Measurements from ENCODE around the gene KRTAP2-3.

KRTAP2-3 gene

DNA sequence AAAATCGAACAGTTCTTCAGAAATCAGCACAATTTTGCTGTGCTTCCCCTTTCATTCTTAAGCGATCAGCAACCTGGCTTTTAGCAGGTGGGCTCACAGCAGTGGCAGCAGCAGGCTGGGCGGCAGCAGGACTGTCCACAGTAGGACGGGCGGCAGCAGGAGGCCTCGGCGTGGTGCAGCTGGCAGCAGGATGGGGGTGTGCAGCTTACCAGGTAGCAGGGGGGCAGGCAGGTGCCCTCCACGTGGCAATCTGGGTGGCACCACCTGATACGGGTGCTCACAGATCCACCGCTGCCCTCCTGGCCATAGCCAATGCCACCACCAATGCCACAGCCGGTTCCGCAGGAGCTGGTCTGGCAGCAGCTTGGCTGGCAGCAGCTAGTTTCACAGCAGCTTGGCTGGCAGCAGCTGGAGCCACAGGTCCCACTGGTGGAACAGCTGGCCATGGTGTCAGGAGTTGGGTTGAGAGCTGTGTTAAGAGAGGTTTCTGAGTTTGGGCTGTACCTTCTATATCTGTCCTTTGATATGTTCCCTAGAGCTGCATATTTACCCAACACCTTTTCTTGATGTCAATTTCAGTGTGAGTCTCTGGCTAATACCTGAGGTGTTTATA, 30.2 kb downstream of the KRTAP2-3 start, which contains the start of gene KRTAP1-4:
TSS of gene KRTAP1-4 (minus strand) at position 563 of the 613 bp plus-strand sequence. CDS start at position 446, 117 bp downstream.
- DNase-seq (ENCODE audit: low read depth), result no peak

DNA sequence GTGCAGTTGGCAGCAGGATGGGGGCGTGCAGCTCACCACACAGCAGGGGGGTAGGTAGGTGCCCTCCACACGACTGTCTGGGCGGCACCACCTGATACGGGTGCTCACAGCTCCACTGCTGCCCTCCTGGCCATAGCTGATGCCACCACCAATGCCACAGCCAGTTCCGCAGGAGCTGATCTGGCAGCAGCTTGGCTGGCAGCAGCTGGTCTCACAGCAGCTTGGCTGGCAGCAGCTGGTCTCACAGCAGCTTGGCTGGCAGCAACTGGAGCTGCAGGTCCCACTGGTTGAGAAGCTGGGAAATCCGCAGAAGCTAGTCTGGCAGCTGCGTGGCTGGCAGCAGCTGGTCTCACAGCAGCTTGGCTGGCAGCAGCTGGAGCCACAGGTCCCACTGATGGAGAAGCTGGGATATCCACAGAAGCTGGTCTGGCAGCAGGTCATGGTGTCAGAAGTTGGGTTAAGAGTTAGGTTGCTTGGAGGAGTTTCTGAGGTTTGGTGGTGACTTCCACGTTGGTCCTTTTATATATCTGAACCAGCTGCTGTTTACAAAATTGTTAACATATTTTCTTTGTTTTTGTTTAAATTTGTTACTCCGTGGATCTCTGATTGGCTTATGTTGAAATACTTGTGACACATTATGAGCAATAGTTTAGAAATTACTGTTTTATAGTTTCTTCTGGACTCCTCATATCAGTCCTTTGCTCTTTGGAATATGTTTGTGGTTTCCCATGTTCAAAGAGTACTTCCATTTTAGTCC, 33.0 kb downstream of the KRTAP2-3 start, which contains the start of gene KRTAP1-5:
TSS of gene KRTAP1-5 (minus strand) at position 494 of the 757 bp plus-strand sequence. CDS start at position 441, 53 bp downstream.
- DNase-seq (ENCODE audit: low read depth), result no peak

DNA sequence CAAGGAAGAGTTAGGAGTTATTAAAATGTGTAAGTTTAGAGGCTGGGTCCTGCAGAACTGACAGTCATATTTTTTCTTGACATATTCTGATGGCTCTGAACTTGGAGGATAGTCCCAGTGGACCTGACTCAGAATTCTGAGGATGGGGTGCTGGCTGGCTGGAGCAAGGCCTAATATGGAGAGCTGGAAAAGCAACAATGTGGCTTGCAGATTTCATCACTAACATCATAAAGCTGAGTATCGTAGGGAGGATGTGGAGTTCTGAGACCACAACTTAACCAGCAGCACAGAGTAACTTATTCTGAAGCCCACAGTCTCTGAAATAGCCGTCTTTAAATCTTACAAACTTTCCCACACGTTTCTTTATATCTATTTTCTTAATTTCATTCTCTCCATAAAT, 35.2 kb downstream of the KRTAP2-3 start:
- no peak for DNase-seq (ENCODE audit: low read depth)

DNA sequence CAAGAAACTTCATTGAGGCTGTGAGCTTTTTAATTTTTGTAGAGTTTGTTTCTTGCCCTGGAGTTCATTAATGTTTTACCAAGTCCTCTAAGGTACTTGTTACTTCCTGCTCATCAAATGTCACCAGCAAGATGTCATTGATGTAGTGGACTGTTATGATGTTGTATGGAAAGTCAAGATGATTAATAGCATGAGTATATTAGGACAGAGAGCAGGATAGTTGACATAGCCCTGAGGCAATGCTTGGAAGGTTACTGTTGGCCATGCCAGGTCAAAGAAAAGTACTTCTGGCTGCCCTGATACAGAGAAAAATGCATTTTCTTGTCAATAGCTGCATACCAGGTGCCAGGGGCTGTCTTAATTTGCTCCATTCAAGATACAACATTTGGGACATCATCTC, 39.6 kb downstream of the KRTAP2-3 start:
- no peak for DNase-seq (ENCODE audit: low read depth)

DNA sequence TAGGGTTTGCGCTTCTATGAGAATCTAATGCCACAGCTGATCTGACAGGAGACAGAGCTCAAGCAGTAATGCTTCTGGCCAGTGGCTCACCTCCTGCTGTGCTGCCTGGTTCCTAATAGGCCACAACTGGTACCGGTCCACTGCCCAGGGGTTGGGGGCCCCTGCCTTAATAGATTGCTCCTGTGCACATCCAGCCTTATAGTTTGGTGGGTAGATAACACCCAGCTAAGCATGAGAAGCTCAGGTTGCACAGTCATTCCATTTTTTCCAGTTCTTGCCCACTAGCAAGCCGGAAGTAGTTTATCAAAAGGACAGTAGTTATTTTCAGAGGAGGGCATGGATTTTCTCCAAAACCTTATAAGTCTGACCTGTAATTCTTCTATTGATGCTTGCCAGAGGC, 40.5 kb downstream of the KRTAP2-3 start:
- no peak for DNase-seq (ENCODE audit: low read depth)

DNA sequence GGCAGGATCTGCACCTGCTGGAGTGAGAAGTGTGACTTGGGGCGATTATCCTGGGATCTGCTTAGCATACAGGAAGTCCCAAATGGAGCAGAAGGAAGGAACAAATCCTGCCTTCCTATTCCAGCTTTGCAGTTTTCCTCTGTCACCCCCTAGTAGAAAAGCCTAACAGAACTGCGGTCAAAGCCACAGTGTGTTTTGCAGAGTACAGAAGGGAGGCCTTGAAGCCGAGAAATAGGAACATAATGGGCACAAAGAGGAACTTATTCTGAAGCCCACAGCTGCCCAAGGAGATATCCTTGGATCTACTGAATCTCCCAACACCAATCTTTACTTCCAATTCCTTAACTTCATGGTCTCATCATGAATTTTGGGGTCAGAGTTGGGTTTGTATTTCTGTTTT, 41.4 kb downstream of the KRTAP2-3 start:
- DNase-seq (ENCODE audit: low read depth), result no peak

DNA sequence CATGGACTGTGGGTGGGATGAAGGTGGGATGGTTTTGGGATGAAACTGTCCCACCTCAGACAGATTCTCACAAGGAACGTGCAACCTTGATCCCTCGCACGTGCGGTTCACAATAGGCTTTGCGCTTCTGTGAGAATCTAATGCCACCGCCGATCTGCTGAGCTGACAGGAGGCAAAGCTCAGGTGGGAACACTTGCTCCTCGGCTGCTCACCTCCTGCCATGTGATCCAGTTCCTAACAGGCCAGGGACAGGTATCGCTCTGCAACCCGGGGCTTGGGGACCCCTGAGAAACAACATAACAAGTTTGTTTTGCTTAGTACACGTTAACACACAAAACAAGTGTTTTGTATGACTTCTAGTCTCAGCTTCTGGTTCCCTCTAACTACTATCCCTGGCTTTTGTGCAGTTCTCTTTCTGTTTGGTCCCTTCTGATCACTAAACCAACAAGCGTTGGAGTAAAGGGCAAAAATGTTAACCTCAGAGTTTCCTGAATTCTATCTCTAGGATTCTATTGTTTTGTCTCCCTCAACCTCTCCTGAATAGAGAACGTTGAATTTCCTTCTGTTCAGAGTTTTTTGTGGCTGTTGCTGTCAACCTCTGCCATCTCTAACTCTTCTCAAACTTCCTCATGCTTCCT, 43.2 kb downstream of the KRTAP2-3 start:
- DNase-seq (ENCODE audit: low read depth), result no peak

DNA sequence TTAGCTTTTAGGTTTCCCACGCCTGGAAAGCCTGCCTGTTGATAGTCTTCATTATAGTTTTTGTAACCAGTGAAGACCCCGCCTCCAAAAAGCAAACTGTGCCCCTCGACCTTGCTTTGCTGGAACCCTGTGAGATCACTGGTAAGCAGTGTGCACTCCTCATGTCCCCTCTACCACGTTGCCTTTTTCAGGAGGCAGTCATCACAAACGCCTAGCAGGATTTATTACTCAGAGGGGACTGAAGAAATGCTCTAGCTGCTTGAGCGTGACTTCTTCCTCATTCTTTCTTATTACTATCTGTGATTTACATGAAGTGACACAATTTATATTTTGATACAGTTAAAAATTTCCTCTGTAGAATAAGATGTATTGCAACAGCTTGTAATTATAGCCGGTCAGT, 44.5 kb downstream of the KRTAP2-3 start:
- DNase-seq (ENCODE audit: low read depth), result no peak

DNA sequence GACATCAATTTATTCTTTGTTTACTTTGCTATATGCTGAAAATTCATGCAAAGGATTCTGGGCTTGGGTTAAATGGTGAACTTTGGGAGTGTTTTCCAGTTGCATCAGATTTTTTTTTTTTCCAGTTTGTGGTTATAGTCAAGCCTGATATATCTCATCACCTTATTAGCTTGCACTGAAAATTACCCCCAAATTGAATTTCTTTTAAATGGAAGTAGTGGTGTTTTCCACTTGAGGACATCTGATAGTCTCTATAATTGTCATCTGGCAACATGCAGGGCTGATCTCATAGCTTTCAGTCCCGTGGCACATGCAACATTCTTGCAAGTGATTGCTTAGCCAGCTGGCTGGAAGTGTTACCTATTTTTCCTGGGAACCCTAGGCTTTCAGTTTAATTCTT, 46.3 kb downstream of the KRTAP2-3 start:
- DNase-seq (ENCODE audit: low read depth), result no peak

DNA sequence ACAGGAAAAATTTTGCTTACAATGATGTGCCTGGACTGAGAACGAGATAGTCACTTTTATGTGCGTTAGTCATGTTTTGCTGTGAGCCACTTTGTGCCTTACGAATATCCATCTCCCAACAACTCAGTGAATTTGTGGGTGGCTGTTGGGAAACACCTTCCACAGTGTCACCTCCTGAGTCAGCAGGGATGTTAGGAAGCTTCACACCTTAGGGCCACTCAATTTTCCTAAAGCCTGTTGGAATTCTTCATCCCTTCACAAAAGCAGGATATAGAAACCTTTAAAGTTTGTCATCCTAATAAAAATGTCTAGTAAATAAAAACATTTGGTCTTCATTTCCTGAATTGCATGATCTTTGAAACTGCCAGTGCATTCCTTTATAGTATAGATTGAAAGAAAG, 46.7 kb downstream of the KRTAP2-3 start:
- DNase-seq (ENCODE audit: low read depth), result no peak

DNA sequence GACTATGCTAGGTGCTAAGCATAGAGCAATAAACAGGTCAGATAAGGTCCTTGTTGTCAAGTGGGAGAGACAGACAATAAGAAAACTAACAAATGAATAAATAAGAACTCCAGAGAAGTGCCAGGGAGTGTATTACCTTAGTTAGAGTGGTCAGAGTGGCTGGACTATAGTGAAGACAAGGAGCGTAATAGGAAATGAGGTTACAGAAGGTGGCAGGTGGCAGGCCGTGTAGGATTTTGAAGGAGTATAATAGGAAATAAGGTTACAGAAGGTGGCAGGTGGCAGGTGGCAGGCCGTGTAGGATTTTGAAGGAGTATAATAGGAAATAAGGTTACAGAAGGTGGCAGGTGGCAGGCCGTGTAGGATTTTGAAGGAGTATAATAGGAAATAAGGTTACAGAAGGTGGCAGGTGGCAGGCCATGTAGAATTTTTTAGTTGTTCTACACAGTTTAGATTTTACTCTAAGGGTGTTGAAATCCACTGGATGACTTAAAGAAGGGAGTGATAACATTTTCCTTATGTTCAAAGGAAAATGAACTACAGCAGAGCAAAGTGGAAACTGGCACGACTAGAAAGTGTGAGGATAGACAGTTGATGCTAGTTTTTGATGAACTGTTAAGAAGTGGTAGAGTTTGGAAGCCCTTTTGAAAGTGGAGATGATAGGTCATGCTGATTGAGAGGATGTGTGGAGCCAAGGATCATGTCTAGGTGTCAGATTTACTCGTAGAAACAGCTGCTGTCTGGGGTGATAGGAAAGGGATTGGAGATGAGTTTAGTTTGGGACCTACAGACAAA, 47.4 kb downstream of the KRTAP2-3 start:
- DNase-seq (ENCODE audit: low read depth), result no peak

DNA sequence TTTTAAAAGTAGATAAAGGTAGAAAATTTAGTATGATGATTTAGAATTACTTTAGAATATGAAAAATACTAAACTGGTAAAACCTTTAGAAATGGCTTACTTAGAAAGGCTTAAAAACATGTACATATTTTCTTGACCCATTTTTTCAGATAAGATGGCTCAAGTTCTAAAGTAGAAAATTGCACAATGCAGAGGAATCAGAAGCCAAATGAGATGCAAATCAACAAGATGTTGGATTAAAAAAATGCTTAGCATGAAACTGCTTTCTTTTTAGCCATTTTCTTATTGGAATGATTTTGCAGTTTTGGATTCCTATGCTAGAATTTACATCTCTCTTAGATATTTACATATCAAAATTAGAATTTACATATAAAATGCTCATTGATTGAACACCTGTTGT, 49.5 kb downstream of the KRTAP2-3 start:
- DNase-seq (ENCODE audit: low read depth), result no peak

DNA sequence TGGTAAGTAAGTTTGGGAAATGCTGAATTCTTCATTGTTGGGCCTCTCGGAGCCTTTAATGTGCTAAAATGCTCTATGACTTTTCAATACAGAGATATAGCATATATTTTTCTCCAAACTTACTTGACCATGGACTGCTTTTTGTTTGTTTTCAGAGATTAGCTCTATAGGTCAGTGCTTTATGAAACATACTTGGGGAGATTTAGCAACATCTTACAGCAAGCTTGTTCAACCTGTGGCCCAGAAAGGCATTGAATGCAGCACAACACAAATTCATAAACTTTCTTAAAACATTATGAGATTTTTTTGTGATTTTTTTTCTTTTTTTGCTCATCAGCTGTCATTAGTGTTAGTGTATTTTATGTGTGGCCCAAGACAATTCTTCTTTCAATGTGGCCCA, 50.0 kb downstream of the KRTAP2-3 start:
- DNase-seq (ENCODE audit: low read depth), result no peak

DNA sequence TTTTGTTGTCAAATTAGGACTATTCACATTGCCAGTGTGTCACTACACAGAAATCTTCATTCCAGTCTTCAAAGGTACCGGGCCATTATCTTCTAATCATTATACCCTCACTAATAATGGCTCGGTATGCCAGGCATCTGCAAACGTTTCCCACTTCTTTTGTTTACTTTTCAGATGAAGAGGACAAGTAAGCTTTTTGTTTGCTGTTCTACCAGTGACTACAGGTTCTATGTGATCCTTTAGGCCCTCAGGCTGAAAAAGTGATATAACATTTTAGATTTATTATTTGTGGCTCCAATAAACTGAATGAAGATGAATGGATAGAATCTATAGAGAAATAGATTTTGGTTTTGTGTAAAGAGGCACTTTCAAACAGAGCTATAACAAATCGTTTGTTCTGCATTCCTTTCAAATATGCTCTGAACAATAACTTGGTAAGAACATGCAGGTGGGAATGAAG, 50.6 kb downstream of the KRTAP2-3 start:
- no peak for DNase-seq (ENCODE audit: low read depth)
